H9 (cell line): ENCODE measurements around the gene TGM4. TPM values are rescaled to one million over a fixed set of nuclear protein-coding genes. Genes with fewer than 3 reads are reported as not detected.

Experiments
- DNase-seq: peaks from one replicate; pipeline ENCODE4 v3.0.0-alpha.2; 2017
- H2AFZ ChIP-seq: one replicate; pipeline ENCODE4 v1.6.1; 2013; ENCODE audit warnings: mild to moderate bottlenecking, low read length, control low read depth, moderate library complexity
- H2AK5ac ChIP-seq: 2 replicates; pipeline ENCODE4 v1.6.1; 2013; ENCODE audit warnings: low read length, control low read depth, mixed read lengths; ENCODE audit not compliant: insufficient read length
- H2BK120ac ChIP-seq: one replicate; pipeline ENCODE4 v1.6.1; 2013; ENCODE audit warnings: low read depth, mild to moderate bottlenecking, low read length, control low read depth, inconsistent platforms; ENCODE audit not compliant: poor library complexity, severe bottlenecking
- H2BK12ac ChIP-seq: 2 replicates; pipeline ENCODE4 v1.6.1; 2013; ENCODE audit warnings: low read length, control low read depth, mixed read lengths, low read depth; ENCODE audit not compliant: insufficient read length
- H2BK15ac ChIP-seq: 2 replicates; pipeline ENCODE4 v1.6.1; 2013; ENCODE audit warnings: low read depth, low read length, control low read depth
- H2BK20ac ChIP-seq: one replicate; pipeline ENCODE4 v1.6.1; 2013; ENCODE audit warnings: low read depth, mild to moderate bottlenecking, low read length, control low read depth, inconsistent platforms; ENCODE audit not compliant: poor library complexity, severe bottlenecking
- H2BK5ac ChIP-seq: 2 replicates; pipeline ENCODE4 v1.6.1; 2013; ENCODE audit warnings: low read length, control low read depth, mixed read lengths; ENCODE audit not compliant: insufficient read length
- H3K14ac ChIP-seq: 2 replicates; pipeline ENCODE4 v1.6.1; 2013; ENCODE audit warnings: low read length, control low read depth; ENCODE audit not compliant: insufficient read depth
- H3K18ac ChIP-seq: 2 replicates; pipeline ENCODE4 v1.6.1; 2013; ENCODE audit warnings: low read depth, mild to moderate bottlenecking, mixed read lengths, low read length, control low read depth; ENCODE audit not compliant: insufficient read length
- H3K23ac ChIP-seq: 2 replicates; pipeline ENCODE4 v1.6.1; 2013; ENCODE audit warnings: low read length, control low read depth, mixed read lengths, low read depth; ENCODE audit not compliant: insufficient read length
- H3K23me2 ChIP-seq: 2 replicates; pipeline ENCODE4 v1.6.1; 2013; ENCODE audit warnings: low read depth, mild to moderate bottlenecking, mixed read lengths, low read length, control low read depth; ENCODE audit not compliant: insufficient read length, poor library complexity, severe bottlenecking
- H3K27ac ChIP-seq: 2 replicates; pipeline ENCODE4 v1.5.1; 2013; ENCODE audit warnings: low read length, control low read depth, mixed read lengths, low read depth; ENCODE audit not compliant: insufficient read length
- H3K27me3 ChIP-seq: 2 replicates; pipeline ENCODE4 v1.6.1; 2013; ENCODE audit warnings: low read length, control low read depth, inconsistent platforms; ENCODE audit not compliant: insufficient read depth
- H3K4ac ChIP-seq: 2 replicates; pipeline ENCODE4 v1.6.1; 2013; ENCODE audit warnings: low read depth, mild to moderate bottlenecking, control low read depth, inconsistent platforms, low read length, moderate library complexity
- H3K4me1 ChIP-seq: 2 replicates; pipeline ENCODE4 v1.6.1; 2013; ENCODE audit warnings: low read length, control low read depth, inconsistent platforms; ENCODE audit not compliant: insufficient read depth
- H3K4me2 ChIP-seq: 2 replicates; pipeline ENCODE4 v1.6.1; 2013; ENCODE audit warnings: low read length, control low read depth, mixed read lengths; ENCODE audit not compliant: insufficient read length, insufficient read depth
- H3K56ac ChIP-seq: 2 replicates; pipeline ENCODE4 v1.6.1; 2013; ENCODE audit warnings: low read depth, mild to moderate bottlenecking, mixed read lengths, low read length, control low read depth; ENCODE audit not compliant: insufficient read length
- H3K79me1 ChIP-seq: 2 replicates; pipeline ENCODE4 v1.6.1; 2013; ENCODE audit warnings: low read depth, mild to moderate bottlenecking, moderate library complexity, low read length, control low read depth, inconsistent platforms; ENCODE audit not compliant: insufficient read depth, poor library complexity, severe bottlenecking
- H3K79me2 ChIP-seq: 2 replicates; pipeline ENCODE4 v1.6.1; 2013; ENCODE audit warnings: low read length, control low read depth, inconsistent platforms; ENCODE audit not compliant: insufficient read depth
- H3K9ac ChIP-seq: 2 replicates; pipeline ENCODE4 v1.6.1; 2013; ENCODE audit warnings: low read length, control low read depth, mixed read lengths; ENCODE audit not compliant: insufficient read length; ENCODE audit errors: extremely low read depth
- H3K9me3 ChIP-seq: one replicate; pipeline ENCODE4 v1.6.1; 2013; ENCODE audit warnings: low read depth, low read length, inconsistent platforms; ENCODE audit not compliant: control insufficient read depth
- H3T11ph ChIP-seq: one replicate; pipeline ENCODE4 v1.6.1; 2013; ENCODE audit warnings: mild to moderate bottlenecking, low read length, control low read depth, inconsistent platforms
- H4K20me1 ChIP-seq: one replicate; pipeline ENCODE4 v1.6.1; 2013; ENCODE audit not compliant: control insufficient read depth, insufficient read length, insufficient read depth
- H4K5ac ChIP-seq: 2 replicates; pipeline ENCODE4 v1.6.1; 2013; ENCODE audit warnings: low read depth, mild to moderate bottlenecking, mixed read lengths, low read length, control low read depth; ENCODE audit not compliant: insufficient read length
- H4K8ac ChIP-seq: replicated peaks from 2 replicates; pipeline ENCODE4 v1.6.1; 2013; ENCODE audit warnings: low read length, control low read depth, mixed read lengths, low read depth; ENCODE audit not compliant: insufficient read length
- H4K91ac ChIP-seq: 2 replicates; pipeline ENCODE4 v1.6.1; 2013; ENCODE audit warnings: low read depth, mild to moderate bottlenecking, moderate library complexity, mixed read lengths, low read length, control low read depth; ENCODE audit not compliant: insufficient read length
- H3K27ac Mint-ChIP-seq, 3 experiments: 2 replicates in 2 of 3; 3 replicates in 1 of 3; pipeline ENCODE4 v1.8.0; 2020 to 2021; ENCODE audit warnings: mixed read lengths in 3 of 3, mild to moderate bottlenecking in 1 of 3, moderate library complexity in 1 of 3
- H3K27me3 Mint-ChIP-seq: 2 replicates; pipeline ENCODE4 v1.8.0; 2021; ENCODE audit warnings: low read depth, mild to moderate bottlenecking, moderate library complexity, mixed read lengths
- H3K36me3 Mint-ChIP-seq, 3 experiments: 2 replicates in 2 of 3; 3 replicates in 1 of 3; pipeline ENCODE4 v1.8.0; 2020 to 2021; ENCODE audit warnings: low read depth in 3 of 3, mixed read lengths in 3 of 3; ENCODE audit not compliant: insufficient read depth in 1 of 3
- H3K4me1 Mint-ChIP-seq, 2 experiments: 2 replicates each; pipeline ENCODE4 v1.8.0; 2020; ENCODE audit warnings: mixed read lengths in 2 of 2
- H3K4me3 Mint-ChIP-seq, 2 experiments: 2 replicates in 1 of 2; 3 replicates in 1 of 2; pipeline ENCODE4 v1.8.0; 2020 to 2021; ENCODE audit warnings: mild to moderate bottlenecking in 2 of 2, mixed read lengths in 2 of 2, moderate library complexity in 1 of 2
- H3K9me3 Mint-ChIP-seq, 2 experiments: 2 replicates in 1 of 2; 3 replicates in 1 of 2; pipeline ENCODE4 v1.8.0; 2020; ENCODE audit warnings: mild to moderate bottlenecking in 2 of 2, mixed read lengths in 2 of 2, moderate library complexity in 1 of 2
- WGBS: extraction: QIAGEN DNeasy Blood & Tissue Kit; methylation state at CpG from one replicate; pipeline ENCODE4 v1.1.7; 2013; ENCODE audit warnings: missing lambda C conversion rate, low lambda C conversion rate, mixed read lengths; ENCODE audit not compliant: insufficient read length; ENCODE audit errors: extremely low coverage; 5-methylcytosine and 5-hydroxymethylcytosine counted together
- total RNA-seq: library from RNA; stranded (reverse); gene quantifications from 2 replicates; pipeline ENCODE4 v1.2.1, GENCODE V29; 2021
- TF ChIP-seq, protein P1 (sequence below): fragments of 200-600 bp; sonication (generic); conservative IDR thresholded peaks from 3 replicates; pipeline ENCODE4 v1.8.0; 2021; ENCODE audit warnings: antibody characterized with exemption, mild to moderate bottlenecking

The TGM4 gene
- total RNA-seq, 1 experiment from 2014 or later = not detected

DNA sequence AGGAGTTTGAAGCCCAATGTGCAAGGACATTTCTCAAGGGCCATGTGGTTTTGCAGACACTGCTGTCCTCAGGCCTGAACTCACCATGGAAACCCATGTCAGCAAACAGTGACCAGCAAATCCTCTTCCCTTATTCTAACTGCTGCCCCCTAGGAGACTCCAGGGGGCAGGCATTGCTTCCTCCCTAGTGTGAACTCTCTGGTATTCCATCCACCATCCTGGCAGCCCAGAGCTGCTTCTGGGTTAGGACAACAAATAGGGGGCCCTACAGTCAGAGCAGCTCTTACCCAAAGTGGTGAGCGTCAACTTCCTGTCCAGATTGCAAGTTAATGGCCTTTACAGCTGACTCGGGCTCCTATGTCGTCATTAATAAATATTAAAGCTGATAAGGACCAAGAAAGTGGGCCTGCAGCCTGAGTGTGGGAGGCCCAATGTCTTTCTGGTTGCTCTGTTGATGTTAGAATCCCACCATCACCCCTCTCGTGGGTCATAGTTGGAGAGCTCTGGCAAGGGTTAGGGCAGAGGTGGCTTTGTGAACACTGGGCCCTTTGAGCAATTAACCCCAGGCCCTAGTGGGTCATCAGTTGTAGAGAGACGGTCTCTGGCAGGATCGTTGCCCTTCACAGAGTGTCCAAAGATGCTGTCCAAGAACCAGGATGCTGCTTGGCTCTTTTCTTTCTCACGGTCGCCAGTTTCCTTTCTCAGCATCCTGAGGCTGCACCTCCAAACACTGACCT, 41.5 kb downstream of the TGM4 start:
- TF ChIP-seq, protein P1, sequence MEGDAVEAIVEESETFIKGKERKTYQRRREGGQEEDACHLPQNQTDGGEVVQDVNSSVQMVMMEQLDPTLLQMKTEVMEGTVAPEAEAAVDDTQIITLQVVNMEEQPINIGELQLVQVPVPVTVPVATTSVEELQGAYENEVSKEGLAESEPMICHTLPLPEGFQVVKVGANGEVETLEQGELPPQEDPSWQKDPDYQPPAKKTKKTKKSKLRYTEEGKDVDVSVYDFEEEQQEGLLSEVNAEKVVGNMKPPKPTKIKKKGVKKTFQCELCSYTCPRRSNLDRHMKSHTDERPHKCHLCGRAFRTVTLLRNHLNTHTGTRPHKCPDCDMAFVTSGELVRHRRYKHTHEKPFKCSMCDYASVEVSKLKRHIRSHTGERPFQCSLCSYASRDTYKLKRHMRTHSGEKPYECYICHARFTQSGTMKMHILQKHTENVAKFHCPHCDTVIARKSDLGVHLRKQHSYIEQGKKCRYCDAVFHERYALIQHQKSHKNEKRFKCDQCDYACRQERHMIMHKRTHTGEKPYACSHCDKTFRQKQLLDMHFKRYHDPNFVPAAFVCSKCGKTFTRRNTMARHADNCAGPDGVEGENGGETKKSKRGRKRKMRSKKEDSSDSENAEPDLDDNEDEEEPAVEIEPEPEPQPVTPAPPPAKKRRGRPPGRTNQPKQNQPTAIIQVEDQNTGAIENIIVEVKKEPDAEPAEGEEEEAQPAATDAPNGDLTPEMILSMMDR = peak; percentile 26; the same call in 2 of the 3 replicates
- H3K27ac ChIP-seq = no peak overlapping the region

More for the DNA sequence above, 41.5 kb downstream of the TGM4 start:
- no peaks in the 10 kb centered on the region; a peak in 1 of 5 replicates for H3K9me3 Mint-ChIP-seq
- Histone ChIP-seq H2BK15ac (no peak overlapping the region), H3K27me3 (no peaks in the 10 kb centered on the region), H3K4ac (no peak overlapping the region; the same call in 1 of the 2 replicates), H3K79me1 (no peaks in the 10 kb centered on the region), H2BK20ac (no peak overlapping the region), H2AFZ (no peak overlapping the region), H3K9me3 (no peaks in the 10 kb centered on the region), H4K5ac (no peak overlapping the region), H3K56ac (no peak overlapping the region), H3K14ac (peak overlapping the region; percentile 26; the same call in 1 of the 2 replicates), H2BK12ac (no peak overlapping the region), H3K79me2 (no peaks in the 10 kb centered on the region), H3K4me1 (no peaks in the 10 kb centered on the region), H3K23me2 (no peaks in the 10 kb centered on the region), H3K4me2 (no peak overlapping the region), H3K23ac (no peak overlapping the region), H2BK5ac (no peak overlapping the region), H3K18ac (no peak overlapping the region), H2AK5ac (no peak overlapping the region), H3T11ph (no peak overlapping the region), H2BK120ac (no peak overlapping the region), H4K8ac (no peak overlapping the region), H4K20me1 (no peaks in the 10 kb centered on the region), H4K91ac (no peak overlapping the region), H3K9ac (no peak overlapping the region)
- H3K36me3 Mint-ChIP-seq = peaks cover 0 to 8% (median 0%) of the 10 kb centered on the region in 3 experiments; a peak in 2 of 7 replicates
- peak; percentile 57 for DNase-seq
- peaks cover 7 to 10% of the 10 kb centered on the region in 2 experiments for H3K4me1 Mint-ChIP-seq
- no peak overlapping the region for H3K4me3 Mint-ChIP-seq
- H3K27ac Mint-ChIP-seq = no peak overlapping the region; a peak in 1 of 7 replicates
- no CpG with 5 or more reads among the region's 8 CpGs for WGBS
- no peaks in the 10 kb centered on the region for H3K27me3 Mint-ChIP-seq
